A549 (cell line): ENCODE measurements around the gene ABHD12B. TPM values are rescaled to one million over a fixed set of nuclear protein-coding genes. Genes with fewer than 3 reads are reported as not detected.

Experiments used
- ATAC-seq, 2 experiments: fragments of 200-7000 bp in 1 of 2; fragments of >200 bp in 1 of 2; cut with Nextera tagmentation in 1 of 2; cut with Tn5 transposase in 1 of 2; 3 replicates each; pipeline versions ENCODE4 v1.8.0 to v1.9.1; 2018 to 2020; ENCODE audit warnings: mild to moderate bottlenecking in 1 of 2, moderate library complexity in 1 of 2
- CTCF ChIA-PET: fragments of 300-600 bp; sonication (Branson Sonifier 250); formaldehyde crosslinking; extraction: SDS; loops from one replicate; lab custom pipeline; 2021; ENCODE audit warnings: antibody characterized with exemption, inconsistent platforms; lab: Yijun Ruan, JAX
- POLR2A ChIA-PET: fragments of 350-600 bp; formaldehyde crosslinking; extraction: SDS; loops from one replicate; lab custom pipeline; 2021; ENCODE audit warnings: antibody characterized with exemption, inconsistent platforms; lab: Yijun Ruan, JAX
- DNase-seq, 2 experiments: peaks; one replicate each; pipeline versions ENCODE4 v3.0.0 to v3.0.0-alpha.2; 2011 to 2016; ENCODE audit warnings: low read depth in 1 of 2, low spot score in 1 of 2
- FAIRE-seq: peaks from 2 replicates; lab custom pipeline; 2011; peaks lifted over from hg19 to GRCh38; lab: Jason Lieb, UNC
- H3K27ac ChIP-seq, 2 experiments: fragments of >200 bp; sonication (Bioruptor Twin); formaldehyde crosslinking; 3 replicates each; pipeline ENCODE4 v1.5.1; 2016 to 2017
- H3K4me1 ChIP-seq: fragments of >200 bp; sonication (Bioruptor Twin); formaldehyde crosslinking; 3 replicates; pipeline ENCODE4 v1.6.1; 2016
- H3K4me2 ChIP-seq: fragments of >200 bp; sonication (Bioruptor Twin); formaldehyde crosslinking; 3 replicates; pipeline ENCODE4 v1.6.1; 2016
- H3K4me3 ChIP-seq: fragments of >200 bp; sonication (Bioruptor Twin); formaldehyde crosslinking; 3 replicates; pipeline ENCODE4 v1.5.1; 2016
- H3K9me3 ChIP-seq: fragments of >200 bp; sonication (Bioruptor Twin); formaldehyde crosslinking; 3 replicates; pipeline ENCODE4 v1.6.1; 2016
- BHLHE40 ChIP-seq: IDR thresholded peaks from 2 replicates; pipeline ENCODE4 v1.6.1; 2012; ENCODE audit warnings: low read depth, low read length, inconsistent platforms
- CBX2 ChIP-seq: fragments of 200-600 bp; sonication (generic); IDR thresholded peaks from 2 replicates; pipeline ENCODE4 v1.6.1; 2016; ENCODE audit warnings: low read depth, mild to moderate bottlenecking, borderline replicate concordance
- CBX8 ChIP-seq: fragments of 200-600 bp; sonication (generic); IDR thresholded peaks from 2 replicates; pipeline ENCODE4 v1.6.1; 2016
- CHD4 ChIP-seq: fragments of 200-600 bp; sonication (generic); IDR thresholded peaks from 2 replicates; pipeline ENCODE4 v1.6.1; 2016; ENCODE audit warnings: antibody characterized with exemption, mild to moderate bottlenecking, borderline replicate concordance
- EHF ChIP-seq: fragments of 250-450 bp; sonication (Bioruptor Pico); IDR thresholded peaks from 2 replicates; pipeline ENCODE4 v1.5.0; 2020; ENCODE audit warnings: mild to moderate bottlenecking
- EHMT2 ChIP-seq: fragments of 200-600 bp; sonication (generic); IDR thresholded peaks from 2 replicates; pipeline ENCODE4 v1.6.1; 2016; ENCODE audit warnings: antibody characterized with exemption, low read depth, mild to moderate bottlenecking, moderate library complexity
- EP300 ChIP-seq, 2 experiments: fragments of >200 bp; sonication (Bioruptor Twin); formaldehyde crosslinking; IDR thresholded peaks; 2 replicates in 1 of 2; 3 replicates in 1 of 2; pipeline ENCODE4 v1.6.1; 2016 to 2017
- FOSB ChIP-seq: fragments of 250-450 bp; sonication (Bioruptor Pico); IDR thresholded peaks from 2 replicates; pipeline ENCODE4 v1.5.0; 2020; ENCODE audit warnings: mild to moderate bottlenecking, moderate library complexity
- FOSL2 ChIP-seq, 2 experiments: fragments of 450-650 bp in 1 of 2; fragments of >200 bp in 1 of 2; sonication (Bioruptor Twin) in 1 of 2; formaldehyde crosslinking; IDR thresholded peaks; 2 replicates each; pipeline versions ENCODE4 v1.5.0 to v1.6.1; 2016 to 2020; ENCODE audit warnings: mild to moderate bottlenecking in 1 of 2, moderate library complexity in 1 of 2
- HDAC2 ChIP-seq: fragments of 200-600 bp; sonication (generic); IDR thresholded peaks from 2 replicates; pipeline ENCODE4 v1.6.1; 2016
- HOXB13 ChIP-seq: fragments of 250-450 bp; sonication (Bioruptor Pico); IDR thresholded peaks from 2 replicates; pipeline ENCODE4 v1.5.0; 2020; ENCODE audit warnings: low read depth, mild to moderate bottlenecking, moderate library complexity
- HOXB5 ChIP-seq: fragments of 250-450 bp; sonication (Bioruptor Pico); IDR thresholded peaks from 2 replicates; pipeline ENCODE4 v1.5.0; 2020; ENCODE audit warnings: mild to moderate bottlenecking, moderate library complexity
- KDM5A ChIP-seq: fragments of 200-600 bp; sonication (generic); IDR thresholded peaks from 2 replicates; pipeline ENCODE4 v1.6.1; 2016; ENCODE audit warnings: antibody characterized with exemption, mild to moderate bottlenecking
- MAFK ChIP-seq: fragments of 450-650 bp; IDR thresholded peaks from 2 replicates; pipeline ENCODE4 v1.6.1; 2014; ENCODE audit not compliant: partially characterized antibody
- MAZ ChIP-seq: fragments of 150-350 bp; IDR thresholded peaks from 2 replicates; pipeline ENCODE4 v1.6.1; 2014; ENCODE audit warnings: antibody characterized with exemption, low read depth, low read length, borderline replicate concordance
- MYC ChIP-seq: IDR thresholded peaks from 2 replicates; pipeline ENCODE4 v1.6.1; 2012; ENCODE audit warnings: mild to moderate bottlenecking, inconsistent platforms, low read length, improper control_type of control experiment, borderline replicate concordance
- NFE2L2 ChIP-seq: fragments of 150-350 bp; conservative IDR thresholded peaks from 2 replicates; pipeline ENCODE4 v1.6.1; 2014; ENCODE audit warnings: low read length
- SREBF2 ChIP-seq: fragments of 450-650 bp; IDR thresholded peaks from 2 replicates; pipeline ENCODE4 v1.6.1; 2014; ENCODE audit warnings: mild to moderate bottlenecking, moderate library complexity
- TFCP2L1 ChIP-seq: fragments of 250-450 bp; sonication (Bioruptor Pico); IDR thresholded peaks from 2 replicates; pipeline ENCODE4 v1.5.0; 2021; ENCODE audit warnings: mild to moderate bottlenecking
- ZNF302 ChIP-seq: fragments of 250-450 bp; sonication (Bioruptor Pico); IDR thresholded peaks from 2 replicates; pipeline ENCODE4 v1.9.0; 2021; ENCODE audit warnings: inconsistent platforms, mild to moderate bottlenecking, moderate library complexity
- ZSCAN20 ChIP-seq: fragments of 250-450 bp; sonication (Bioruptor Pico); IDR thresholded peaks from 2 replicates; pipeline ENCODE4 v1.8.0; 2022; ENCODE audit warnings: mild to moderate bottlenecking, moderate library complexity
- WGBS: methylation state at CpG from one replicate; pipeline ENCODE4 v1.1.6; 2017; ENCODE audit errors: missing lambda C conversion rate; 5-methylcytosine and 5-hydroxymethylcytosine counted together
- polyA plus RNA-seq, 4 experiments: library from polyadenylated mRNA; depleted of rRNA in 3 of 4; stranded (reverse); fragments of >200 nt; fragmentation: RNase III in 1 of 4; extraction: RNeasy Plus Mini Kit Qiagen cat#74134 plus additional on column Dnase treatment in 1 of 4; gene quantifications; 2 replicates in 3 of 4; 3 replicates in 1 of 4; pipeline ENCODE4 v1.2.3, GENCODE V29; 2011 to 2017
- TF ChIP-seq, protein P1 (sequence below): fragments of >200 bp; sonication (Bioruptor Twin); formaldehyde crosslinking; IDR thresholded peaks from 2 replicates; pipeline ENCODE4 v1.6.1; 2016
- TF ChIP-seq, protein P2 (sequence below): fragments of >200 bp; sonication (Bioruptor Twin); formaldehyde crosslinking; IDR thresholded peaks from 3 replicates; pipeline ENCODE4 v1.5.1; 2016
- TF ChIP-seq, protein P3 (sequence below): IDR thresholded peaks from 2 replicates; pipeline ENCODE4 v1.6.1; 2012
- TF ChIP-seq, protein P4 (sequence below): IDR thresholded peaks from 2 replicates; pipeline ENCODE4 v1.6.1; 2012; ENCODE audit warnings: low read depth, borderline replicate concordance
- TF ChIP-seq, protein P5 (sequence below): fragments of 200-600 bp; sonication (generic); IDR thresholded peaks from 2 replicates; pipeline ENCODE4 v1.6.1; 2016; ENCODE audit warnings: antibody characterized with exemption, mild to moderate bottlenecking, moderate library complexity

The ABHD12B gene
- polyA plus RNA-seq, 2 of the 4 experiments (the other 2 are of a cell fraction): not detected

DNA sequence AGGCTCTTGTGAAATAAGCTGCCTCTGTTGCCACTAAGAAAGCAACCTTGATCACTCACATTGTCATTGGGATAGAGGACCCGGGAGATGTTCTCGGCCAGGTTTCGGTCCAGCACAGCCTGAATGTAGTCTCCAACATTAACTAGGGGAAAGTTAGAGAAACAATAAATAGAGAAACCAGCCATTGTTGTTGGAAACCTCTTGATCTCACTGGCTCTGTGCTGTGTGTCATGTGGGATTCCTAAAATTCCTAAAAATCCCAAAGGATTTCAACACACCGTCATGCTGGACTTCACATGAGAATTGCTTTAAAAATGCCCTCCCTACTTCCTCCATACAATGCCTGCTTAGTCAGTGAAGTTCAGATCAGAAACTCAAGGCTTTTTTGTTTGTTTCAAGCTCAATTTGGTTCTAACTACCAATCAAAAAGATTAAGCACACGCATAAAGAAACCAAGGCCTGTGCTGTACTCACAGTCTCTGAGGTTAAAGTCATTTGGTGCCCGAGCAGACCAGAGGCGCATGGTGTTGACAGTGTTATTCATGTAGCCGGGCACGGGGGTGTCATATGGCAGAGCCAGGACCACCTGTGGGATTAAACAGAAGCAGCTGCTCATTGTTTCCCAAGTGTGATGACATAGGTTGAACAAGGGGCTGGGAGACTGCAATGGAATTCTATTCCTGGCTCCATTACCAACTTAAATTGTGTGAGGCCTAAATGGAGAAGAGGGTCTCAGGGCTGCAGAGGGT lies 48.8 kb downstream of the ABHD12B start:
- Histone ChIP-seq H3K9me3 (no peaks in the 10 kb centered on the region), H3K4me3 (no peak overlapping the region), H3K4me1 (peaks cover 13% of the 10 kb centered on the region), H3K27ac (peak overlapping the region in 1 of 2 experiments; percentile 71; a peak in 3 of 6 replicates), H3K4me2 (peak overlapping the region; percentile 41)
- ChIA-PET POLR2A (no interaction called here), CTCF (no interaction called here)
- peak; percentile 73 to 83; a peak in 5 of 6 replicates for ATAC-seq
- 85% methylated on average over 9 of the region's 9 CpGs for WGBS
- TF ChIP-seq KDM5A (no peak), MAFK (no peak), EHF (CRISPR knock-in tag) (no peak), TFCP2L1 (CRISPR knock-in tag) (no peak), CHD4 (no peak), FOSB (CRISPR knock-in tag) (no peak), NFE2L2 (no peak), EP300 (IDR thresholded peaks at IDR 0.05) (no peak), CBX2 (no peak), ZNF302 (CRISPR knock-in tag) (no peak), MAZ (no peak), BHLHE40 (no peak)
- TF ChIP-seq, protein P1, sequence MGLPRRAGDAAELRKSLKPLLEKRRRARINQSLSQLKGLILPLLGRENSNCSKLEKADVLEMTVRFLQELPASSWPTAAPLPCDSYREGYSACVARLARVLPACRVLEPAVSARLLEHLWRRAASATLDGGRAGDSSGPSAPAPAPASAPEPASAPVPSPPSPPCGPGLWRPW: no peak
- TF ChIP-seq, protein P2, sequence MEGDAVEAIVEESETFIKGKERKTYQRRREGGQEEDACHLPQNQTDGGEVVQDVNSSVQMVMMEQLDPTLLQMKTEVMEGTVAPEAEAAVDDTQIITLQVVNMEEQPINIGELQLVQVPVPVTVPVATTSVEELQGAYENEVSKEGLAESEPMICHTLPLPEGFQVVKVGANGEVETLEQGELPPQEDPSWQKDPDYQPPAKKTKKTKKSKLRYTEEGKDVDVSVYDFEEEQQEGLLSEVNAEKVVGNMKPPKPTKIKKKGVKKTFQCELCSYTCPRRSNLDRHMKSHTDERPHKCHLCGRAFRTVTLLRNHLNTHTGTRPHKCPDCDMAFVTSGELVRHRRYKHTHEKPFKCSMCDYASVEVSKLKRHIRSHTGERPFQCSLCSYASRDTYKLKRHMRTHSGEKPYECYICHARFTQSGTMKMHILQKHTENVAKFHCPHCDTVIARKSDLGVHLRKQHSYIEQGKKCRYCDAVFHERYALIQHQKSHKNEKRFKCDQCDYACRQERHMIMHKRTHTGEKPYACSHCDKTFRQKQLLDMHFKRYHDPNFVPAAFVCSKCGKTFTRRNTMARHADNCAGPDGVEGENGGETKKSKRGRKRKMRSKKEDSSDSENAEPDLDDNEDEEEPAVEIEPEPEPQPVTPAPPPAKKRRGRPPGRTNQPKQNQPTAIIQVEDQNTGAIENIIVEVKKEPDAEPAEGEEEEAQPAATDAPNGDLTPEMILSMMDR: no peak
- no peak for FAIRE-seq
- peak in 1 of 2 experiments; percentile 22 for DNase-seq

DNA sequence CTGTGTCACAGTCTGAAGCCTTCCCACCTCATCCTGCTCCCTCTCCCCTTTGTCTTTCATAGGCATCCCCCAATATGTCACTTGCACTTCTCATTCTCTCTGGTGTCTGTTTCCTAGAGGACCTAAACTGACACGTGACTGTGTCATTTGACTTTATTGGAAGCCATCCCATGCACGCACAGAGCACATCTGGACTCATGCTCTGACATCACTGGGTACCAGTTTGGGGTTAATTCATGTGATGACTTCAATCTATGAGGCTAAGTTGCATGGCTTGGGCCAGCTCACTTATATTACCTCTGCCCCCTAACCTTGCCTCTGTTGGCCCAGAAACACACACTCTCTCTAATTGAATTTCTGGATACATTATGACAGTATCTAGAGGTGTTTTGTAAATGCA lies 51.0 kb downstream of the ABHD12B start:
- 94% methylated on average over 2 of the region's 2 CpGs for WGBS
- TF ChIP-seq ZSCAN20 (CRISPR knock-in tag): no peak
- no peak for TF ChIP-seq HOXB13 (CRISPR knock-in tag)
- TF ChIP-seq, protein P3, sequence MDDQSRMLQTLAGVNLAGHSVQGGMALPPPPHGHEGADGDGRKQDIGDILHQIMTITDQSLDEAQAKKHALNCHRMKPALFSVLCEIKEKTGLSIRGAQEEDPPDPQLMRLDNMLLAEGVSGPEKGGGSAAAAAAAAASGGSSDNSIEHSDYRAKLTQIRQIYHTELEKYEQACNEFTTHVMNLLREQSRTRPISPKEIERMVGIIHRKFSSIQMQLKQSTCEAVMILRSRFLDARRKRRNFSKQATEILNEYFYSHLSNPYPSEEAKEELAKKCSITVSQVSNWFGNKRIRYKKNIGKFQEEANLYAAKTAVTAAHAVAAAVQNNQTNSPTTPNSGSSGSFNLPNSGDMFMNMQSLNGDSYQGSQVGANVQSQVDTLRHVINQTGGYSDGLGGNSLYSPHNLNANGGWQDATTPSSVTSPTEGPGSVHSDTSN: no peak
- no peak for TF ChIP-seq ZNF302 (CRISPR knock-in tag)
- TF ChIP-seq EHMT2: no peak
- no peak for DNase-seq
- no peak overlapping the region for H3K27ac ChIP-seq
- ChIA-PET CTCF (no interaction called here), POLR2A (no interaction called here)
- H3K9me3 ChIP-seq: no peaks in the 10 kb centered on the region
- no peak overlapping the region for H3K4me3 ChIP-seq
- no peak overlapping the region for H3K4me2 ChIP-seq
- FAIRE-seq: no peak
- no peak for ATAC-seq
- H3K4me1 ChIP-seq: peaks cover 13% of the 10 kb centered on the region

DNA sequence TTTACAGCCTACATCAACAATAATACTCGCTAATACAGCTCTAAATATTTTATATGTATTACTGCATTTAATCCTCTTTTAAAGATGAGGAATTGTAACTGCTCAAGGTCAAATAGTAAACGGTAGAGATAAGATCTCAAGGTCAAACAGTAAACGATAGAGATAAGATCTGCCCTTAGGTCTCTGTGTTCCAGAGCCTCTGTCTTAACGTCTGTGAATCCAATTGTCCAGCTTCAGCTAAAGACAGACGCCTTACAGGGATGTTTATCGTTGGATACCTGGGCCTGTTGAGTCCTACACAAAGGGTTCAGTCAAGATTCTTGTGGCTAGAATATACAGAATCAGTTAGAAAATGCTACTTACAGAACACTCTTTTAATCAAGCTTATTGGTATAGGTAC lies 52.4 kb downstream of the ABHD12B start:
- H3K4me2 ChIP-seq: no peak overlapping the region
- DNase-seq (no peak), FAIRE-seq (no peak), ATAC-seq (no peak)
- no peak overlapping the region for H3K27ac ChIP-seq
- ChIA-PET POLR2A (no interaction called here), CTCF (interaction anchor here (1.3 kb wide), 1 partner anchor 9 kb away, joined by 3 read pairs; no protein-coding TSS in a partner anchor)
- WGBS: 76% methylated on average over 6 of the region's 6 CpGs
- no peaks in the 10 kb centered on the region for H3K9me3 ChIP-seq
- H3K4me3 ChIP-seq: no peak overlapping the region
- peaks cover 13% of the 10 kb centered on the region for H3K4me1 ChIP-seq
- TF ChIP-seq CBX2: no peak
- TF ChIP-seq ZSCAN20 (CRISPR knock-in tag): no peak
- TF ChIP-seq, protein P4, sequence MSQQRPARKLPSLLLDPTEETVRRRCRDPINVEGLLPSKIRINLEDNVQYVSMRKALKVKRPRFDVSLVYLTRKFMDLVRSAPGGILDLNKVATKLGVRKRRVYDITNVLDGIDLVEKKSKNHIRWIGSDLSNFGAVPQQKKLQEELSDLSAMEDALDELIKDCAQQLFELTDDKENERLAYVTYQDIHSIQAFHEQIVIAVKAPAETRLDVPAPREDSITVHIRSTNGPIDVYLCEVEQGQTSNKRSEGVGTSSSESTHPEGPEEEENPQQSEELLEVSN: no peak
- TF ChIP-seq, protein P5, sequence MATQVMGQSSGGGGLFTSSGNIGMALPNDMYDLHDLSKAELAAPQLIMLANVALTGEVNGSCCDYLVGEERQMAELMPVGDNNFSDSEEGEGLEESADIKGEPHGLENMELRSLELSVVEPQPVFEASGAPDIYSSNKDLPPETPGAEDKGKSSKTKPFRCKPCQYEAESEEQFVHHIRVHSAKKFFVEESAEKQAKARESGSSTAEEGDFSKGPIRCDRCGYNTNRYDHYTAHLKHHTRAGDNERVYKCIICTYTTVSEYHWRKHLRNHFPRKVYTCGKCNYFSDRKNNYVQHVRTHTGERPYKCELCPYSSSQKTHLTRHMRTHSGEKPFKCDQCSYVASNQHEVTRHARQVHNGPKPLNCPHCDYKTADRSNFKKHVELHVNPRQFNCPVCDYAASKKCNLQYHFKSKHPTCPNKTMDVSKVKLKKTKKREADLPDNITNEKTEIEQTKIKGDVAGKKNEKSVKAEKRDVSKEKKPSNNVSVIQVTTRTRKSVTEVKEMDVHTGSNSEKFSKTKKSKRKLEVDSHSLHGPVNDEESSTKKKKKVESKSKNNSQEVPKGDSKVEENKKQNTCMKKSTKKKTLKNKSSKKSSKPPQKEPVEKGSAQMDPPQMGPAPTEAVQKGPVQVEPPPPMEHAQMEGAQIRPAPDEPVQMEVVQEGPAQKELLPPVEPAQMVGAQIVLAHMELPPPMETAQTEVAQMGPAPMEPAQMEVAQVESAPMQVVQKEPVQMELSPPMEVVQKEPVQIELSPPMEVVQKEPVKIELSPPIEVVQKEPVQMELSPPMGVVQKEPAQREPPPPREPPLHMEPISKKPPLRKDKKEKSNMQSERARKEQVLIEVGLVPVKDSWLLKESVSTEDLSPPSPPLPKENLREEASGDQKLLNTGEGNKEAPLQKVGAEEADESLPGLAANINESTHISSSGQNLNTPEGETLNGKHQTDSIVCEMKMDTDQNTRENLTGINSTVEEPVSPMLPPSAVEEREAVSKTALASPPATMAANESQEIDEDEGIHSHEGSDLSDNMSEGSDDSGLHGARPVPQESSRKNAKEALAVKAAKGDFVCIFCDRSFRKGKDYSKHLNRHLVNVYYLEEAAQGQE: no peak
- no peak for TF ChIP-seq FOSL2 (IDR thresholded peaks at IDR 0.05)
- TF ChIP-seq FOSL2 (CRISPR knock-in tag; IDR thresholded peaks at IDR 0.05): no peak
- TF ChIP-seq CBX8: no peak
- TF ChIP-seq, protein P1: no peak
- TF ChIP-seq MYC: no peak
- no peak for TF ChIP-seq EHF (CRISPR knock-in tag)
- TF ChIP-seq HDAC2: no peak
- TF ChIP-seq SREBF2: no peak
- no peak for TF ChIP-seq EP300 (IDR thresholded peaks at IDR 0.05)
- no peak for TF ChIP-seq HOXB5 (CRISPR knock-in tag)
